ENCODE data around the gene GPC6.

GPC6 gene

DNA sequence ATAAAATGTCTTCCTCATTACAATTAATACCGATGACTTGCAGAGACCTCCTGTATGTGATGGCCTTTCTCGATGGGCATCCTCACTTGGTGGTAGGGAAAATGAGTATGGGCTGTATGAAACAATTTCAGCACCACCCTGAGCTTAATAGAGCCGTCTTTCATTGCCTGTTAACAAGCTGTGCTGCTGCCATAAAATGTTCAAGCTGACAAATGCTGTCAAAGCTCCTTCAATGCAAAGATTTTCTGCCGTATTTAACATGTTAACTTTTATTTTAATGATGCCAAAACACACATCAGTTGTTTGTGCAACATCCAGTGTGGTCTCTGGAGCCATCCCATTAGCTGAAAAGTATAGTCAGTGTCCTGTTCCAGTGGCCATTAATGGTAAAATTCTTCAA is 110.1 kb downstream of the GPC6 start:
- no peak for DNase-seq (ENCODE audit: low read depth, low spot score)
- H3K4me3 ChIP-seq (ENCODE audit: low read depth, low read length) = no peak overlapping the region
- no peak for TF ChIP-seq CTCF (IDR thresholded peaks at IDR 0.05; ENCODE audit: low read depth, low read length)
- in situ Hi-C loops (cut with HindIII; ENCODE audit: low sequenced_read_pairs) = no loop called here

GRCh38 chr13:93338030-93338429 is 111.4 kb downstream of the GPC6 start:
- in situ Hi-C loops (cut with HindIII; ENCODE audit: low sequenced_read_pairs) = no loop called here
- DNase-seq (ENCODE audit: low read depth, low spot score) = no peak
- no peak for TF ChIP-seq CTCF (IDR thresholded peaks at IDR 0.05; ENCODE audit: low read depth, low read length)
- H3K4me3 ChIP-seq (ENCODE audit: low read depth, low read length) = no peak overlapping the region

GRCh38 chr13:93338906-93339305 is 112.3 kb downstream of the GPC6 start:
- in situ Hi-C loops (cut with HindIII; ENCODE audit: low sequenced_read_pairs) = no loop called here

DNA sequence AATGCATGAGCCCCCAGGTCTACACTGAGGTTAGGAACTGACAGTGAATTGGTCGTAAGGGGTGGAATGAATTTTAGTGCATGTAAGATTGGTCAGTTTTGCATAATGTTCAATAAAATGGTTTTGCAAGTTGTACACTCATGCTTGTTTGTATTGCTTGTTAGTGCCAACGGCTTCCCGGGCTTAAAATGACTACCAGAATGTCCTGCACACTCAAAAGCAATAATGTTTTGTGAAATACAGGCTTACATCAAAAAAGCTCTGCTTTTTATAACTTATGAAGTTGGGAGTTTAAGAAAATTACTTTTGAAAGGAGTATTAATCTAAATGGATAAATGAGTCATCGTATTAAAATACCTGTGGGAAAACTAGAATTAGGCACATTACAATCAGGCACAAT is 112.9 kb downstream of the GPC6 start:
- no peak for TF ChIP-seq CTCF (IDR thresholded peaks at IDR 0.05; ENCODE audit: low read depth, low read length)
- no peak for DNase-seq (ENCODE audit: low read depth, low spot score)
- in situ Hi-C loops (cut with HindIII; ENCODE audit: low sequenced_read_pairs) = no loop called here
- no peak overlapping the region for H3K4me3 ChIP-seq (ENCODE audit: low read depth, low read length)

More at GRCh38 chr13:93338906-93339305, 112.3 kb downstream of the GPC6 start:
- no peak for DNase-seq (ENCODE audit: low read depth, low spot score)
- no peak for TF ChIP-seq CTCF (IDR thresholded peaks at IDR 0.05; ENCODE audit: low read depth, low read length)
- H3K4me3 ChIP-seq (ENCODE audit: low read depth, low read length) = no peak overlapping the region

GRCh38 chr13:93341517-93341916 is 114.9 kb downstream of the GPC6 start:
- DNase-seq (ENCODE audit: low read depth, low spot score) = no peak
- TF ChIP-seq CTCF (IDR thresholded peaks at IDR 0.05; ENCODE audit: low read depth, low read length) = no peak
- in situ Hi-C loops (cut with HindIII; ENCODE audit: low sequenced_read_pairs) = no loop called here
- H3K4me3 ChIP-seq (ENCODE audit: low read depth, low read length) = no peak overlapping the region

GRCh38 chr13:93343097-93343496 is 116.5 kb downstream of the GPC6 start:
- in situ Hi-C loops (cut with HindIII; ENCODE audit: low sequenced_read_pairs) = no loop called here
- DNase-seq (ENCODE audit: low read depth, low spot score) = no peak
- no peak overlapping the region for H3K4me3 ChIP-seq (ENCODE audit: low read depth, low read length)
- no peak for TF ChIP-seq CTCF (IDR thresholded peaks at IDR 0.05; ENCODE audit: low read depth, low read length)
